ENCODE results near the gene VAPA. TPM values are rescaled to one million over a fixed set of nuclear protein-coding genes. Genes with fewer than 3 reads are reported as not detected.

Gene VAPA
- total RNA-seq, 1 experiment from 2014 or later, result 196 TPM

DNA sequence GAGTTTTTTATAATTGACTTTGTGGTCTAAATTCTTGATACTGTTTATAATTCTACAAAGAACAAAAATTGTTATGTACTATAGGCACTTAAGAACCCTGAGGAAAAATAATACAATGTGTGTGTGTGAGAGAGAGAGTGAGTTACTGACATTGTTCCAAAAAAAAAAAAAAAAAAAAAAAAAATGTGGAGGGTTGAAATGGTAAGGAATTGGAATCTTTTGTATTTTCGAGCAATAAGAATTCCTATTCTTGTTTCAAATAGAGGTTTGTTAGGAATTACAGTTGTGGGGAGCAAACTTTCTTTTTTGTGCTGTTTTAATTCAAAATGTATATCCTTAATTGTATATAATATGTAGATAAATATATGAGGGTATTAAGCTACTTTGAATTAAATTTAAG, 45.7 kb downstream of the VAPA start:
- H3K27me3 Mint-ChIP-seq (ENCODE audit: unreplicated experiment), result no peaks in the 10 kb centered on the region
- no TSS peak for BruUV-seq (replicated peaks)
- no peaks in the 10 kb centered on the region for H3K9me3 Mint-ChIP-seq (ENCODE audit: low read depth, unreplicated experiment)

GRCh38 chr18:9960258-9960904, 46.6 kb downstream of the VAPA start:
- Mint-ChIP-seq H3K4me3 (ENCODE audit: low read depth, unreplicated experiment) (no peak overlapping the region), H3K27me3 (ENCODE audit: unreplicated experiment) (no peaks in the 10 kb centered on the region), H3K27ac (ENCODE audit: unreplicated experiment) (no peak overlapping the region), H3K36me3 (ENCODE audit: insufficient read depth, unreplicated experiment) (peaks cover 13% of the 10 kb centered on the region), H3K4me1 (ENCODE audit: low read depth, unreplicated experiment) (peaks cover 2% of the 10 kb centered on the region), H3K9me3 (ENCODE audit: low read depth, unreplicated experiment) (no peaks in the 10 kb centered on the region)
- BruUV-seq (replicated peaks), result no TSS peak
- DNase-seq, result no peak
- TF ChIP-seq CTCF (IDR thresholded peaks at IDR 0.05; ENCODE audit: unreplicated experiment), result no peak
- intact Hi-C loops (cut with micrococcal nuclease; ENCODE audit: unreplicated experiment), result no loop called here
- CTCF ChIA-PET, result interaction anchor here (0.7 kb wide), 1 partner anchor 8 kb away, joined by 8 read pairs; no protein-coding TSS in a partner anchor

More for the DNA sequence above, 45.7 kb downstream of the VAPA start:
- Mint-ChIP-seq H3K4me1 (ENCODE audit: low read depth, unreplicated experiment) (no peaks in the 10 kb centered on the region), H3K36me3 (ENCODE audit: insufficient read depth, unreplicated experiment) (peaks cover 13% of the 10 kb centered on the region), H3K4me3 (ENCODE audit: low read depth, unreplicated experiment) (no peak overlapping the region), H3K27ac (ENCODE audit: unreplicated experiment) (no peak overlapping the region)
- intact Hi-C loops (cut with micrococcal nuclease; ENCODE audit: unreplicated experiment), result loop anchor here (10.0 kb wide), 1 partner anchor 165 kb away; no protein-coding TSS in a partner anchor
- no peak for TF ChIP-seq CTCF (IDR thresholded peaks at IDR 0.05; ENCODE audit: unreplicated experiment)
- no peak for DNase-seq
- CTCF ChIA-PET, result interaction anchor here (0.7 kb wide), 1 partner anchor 9 kb away, joined by 8 read pairs; no protein-coding TSS in a partner anchor

GRCh38 chr18:9961041-9961440, 47.2 kb downstream of the VAPA start:
- Mint-ChIP-seq H3K27me3 (ENCODE audit: unreplicated experiment) (no peaks in the 10 kb centered on the region), H3K36me3 (ENCODE audit: insufficient read depth, unreplicated experiment) (peaks cover 13% of the 10 kb centered on the region), H3K4me1 (ENCODE audit: low read depth, unreplicated experiment) (peaks cover 9% of the 10 kb centered on the region), H3K27ac (ENCODE audit: unreplicated experiment) (no peak overlapping the region), H3K4me3 (ENCODE audit: low read depth, unreplicated experiment) (no peak overlapping the region), H3K9me3 (ENCODE audit: low read depth, unreplicated experiment) (no peaks in the 10 kb centered on the region)
- intact Hi-C loops (cut with micrococcal nuclease; ENCODE audit: unreplicated experiment), result no loop called here
- no peak for DNase-seq
- BruUV-seq (replicated peaks), result no TSS peak
- CTCF ChIA-PET, result no interaction called here
- no peak for TF ChIP-seq CTCF (IDR thresholded peaks at IDR 0.05; ENCODE audit: unreplicated experiment)

DNA sequence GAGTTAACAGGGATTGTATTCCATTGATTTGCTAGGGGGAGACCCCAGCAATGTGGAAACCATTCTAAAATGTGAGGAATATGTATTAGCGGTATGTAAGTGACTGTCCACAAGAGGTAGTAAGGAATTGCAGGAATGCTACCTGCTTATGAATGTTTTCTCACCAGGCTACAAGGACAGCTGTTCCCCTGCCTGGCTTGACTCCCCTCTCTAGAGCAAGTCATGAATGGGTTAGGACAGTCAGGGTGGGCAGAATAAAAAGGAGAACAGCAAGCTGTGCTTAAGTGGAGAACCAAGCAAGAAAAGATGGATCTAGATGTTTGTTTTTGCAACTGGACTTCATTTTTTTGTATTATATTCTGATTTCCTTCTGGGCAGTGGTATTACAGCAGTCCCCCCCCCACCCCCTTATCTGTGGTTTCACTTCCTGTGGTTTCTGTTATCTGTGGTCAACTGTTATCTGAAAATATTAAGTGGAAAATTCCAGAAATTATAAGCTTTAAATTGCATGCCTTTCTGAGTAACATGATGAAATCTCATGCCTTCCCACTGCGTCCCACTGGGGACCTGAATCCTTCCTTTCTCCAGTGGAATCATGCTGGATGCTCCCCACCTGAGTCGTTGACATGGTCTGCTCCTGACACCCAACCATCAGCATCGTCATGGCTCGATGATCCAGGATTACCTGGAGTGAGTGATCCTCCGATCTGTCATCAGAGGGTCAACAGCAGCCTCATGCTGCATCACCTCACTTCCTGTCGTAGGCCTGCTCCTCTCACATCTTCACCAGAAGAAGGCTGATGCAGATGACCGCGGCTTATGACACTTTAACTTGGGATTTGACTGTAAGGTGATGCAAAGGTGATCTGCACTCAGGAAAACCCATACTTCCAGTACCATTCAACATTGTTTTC, 52.2 kb downstream of the VAPA start:
- CTCF ChIA-PET, result interaction anchor here (0.6 kb wide), 1 partner anchor 28 kb away, joined by 4 read pairs; no protein-coding TSS in a partner anchor
- intact Hi-C loops (cut with micrococcal nuclease; ENCODE audit: unreplicated experiment), result no loop called here
- no peak for DNase-seq
- Mint-ChIP-seq H3K9me3 (ENCODE audit: low read depth, unreplicated experiment) (no peaks in the 10 kb centered on the region), H3K4me1 (ENCODE audit: low read depth, unreplicated experiment) (peaks cover 15% of the 10 kb centered on the region), H3K27me3 (ENCODE audit: unreplicated experiment) (peaks cover 16% of the 10 kb centered on the region), H3K4me3 (ENCODE audit: low read depth, unreplicated experiment) (no peak overlapping the region), H3K36me3 (ENCODE audit: insufficient read depth, unreplicated experiment) (no peaks in the 10 kb centered on the region), H3K27ac (ENCODE audit: unreplicated experiment) (no peak overlapping the region)
- BruUV-seq (replicated peaks), result no TSS peak
- TF ChIP-seq CTCF (IDR thresholded peaks at IDR 0.05; ENCODE audit: unreplicated experiment), result no peak

Data from Calu3 (cell line).